ENCODE data around the gene DUS1L. TPM values are rescaled to one million over a fixed set of nuclear protein-coding genes. Genes with fewer than 3 reads are reported as not detected.

DUS1L gene
- total and polyA plus RNA-seq, 7 donors, result 72.6 to 170 (median 117) TPM

- intact Hi-C loops (cut with DNase I), result no loop called here
- no peak overlapping the region for H3K27ac ChIP-seq
- H3K9me3 ChIP-seq, result no peaks in the 10 kb centered on the region
- H3K4me1 ChIP-seq, result peaks cover 21% of the 10 kb centered on the region
- no peak overlapping the region for H3K4me3 ChIP-seq
- ATAC-seq (no peak), DNase-seq (peak in 1 of 2 donors; percentile 51)
- no peak for TF ChIP-seq CTCF (IDR thresholded peaks at IDR 0.05)
- H3K36me3 ChIP-seq (ENCODE audit: insufficient read depth in 1 of 2, low read depth in 1 of 2), result peaks cover 0 to 71% of the 10 kb centered on the region in 2 donors
- H3K27me3 ChIP-seq (ENCODE audit: insufficient read depth in 3 of 3, low read length in 2 of 3), result no peaks in the 10 kb centered on the region
- WGBS, 3 donors, result 76 to 84% (median 82%) methylated on average over 22 to 26 of the region's 26 CpGs
These were observed 10.3 kb downstream of the DUS1L start for GRCh38 chr17:82055023-82055964.

- Histone ChIP-seq H3K27ac (no peak overlapping the region), H3K4me3 (no peak overlapping the region), H3K36me3 (ENCODE audit: insufficient read depth in 1 of 2, low read depth in 1 of 2) (peaks cover 0 to 71% of the 10 kb centered on the region in 2 donors), H3K4me1 (peaks cover 26% of the 10 kb centered on the region), H3K27me3 (ENCODE audit: insufficient read depth in 3 of 3, low read length in 2 of 3) (no peaks in the 10 kb centered on the region), H3K9me3 (no peaks in the 10 kb centered on the region)
- peak; percentile 14 to 47 for DNase-seq
- intact Hi-C loops (cut with DNase I), result no loop called here
- no peak for TF ChIP-seq CTCF (IDR thresholded peaks at IDR 0.05)
- ATAC-seq, result no peak
- WGBS, 3 donors, result 89 to 91% (median 90%) methylated on average over 34 to 38 of the region's 38 CpGs
These were observed 11.1 kb downstream of the DUS1L start for GRCh38 chr17:82054351-82055022.

GRCh38 chr17:82053556-82054263 is 11.9 kb downstream of the DUS1L start:
- Histone ChIP-seq H3K27me3 (ENCODE audit: insufficient read depth in 3 of 3, low read length in 2 of 3) (no peaks in the 10 kb centered on the region), H3K4me1 (peaks cover 26% of the 10 kb centered on the region), H3K36me3 (ENCODE audit: insufficient read depth in 1 of 2, low read depth in 1 of 2) (peaks cover 0 to 65% of the 10 kb centered on the region in 2 donors), H3K4me3 (no peak overlapping the region), H3K27ac (no peak overlapping the region), H3K9me3 (no peaks in the 10 kb centered on the region)
- 92 to 95% (median 93%) methylated on average over 25 to 28 of the region's 28 CpGs for WGBS, 3 donors
- intact Hi-C loops (cut with DNase I), result loop anchor here in 1 of 2 donors (1.0 kb wide), 1 partner anchor 12 kb away; the partner anchor contains the start of gene DUS1L
- TF ChIP-seq CTCF (IDR thresholded peaks at IDR 0.05), result no peak
- DNase-seq (peak; percentile 10 to 53), ATAC-seq (no peak)

- intact Hi-C loops (cut with DNase I), result loop anchor here in 1 of 2 donors (1.0 kb wide), 1 partner anchor 12 kb away; the partner anchor contains the start of gene DUS1L
- H3K27ac ChIP-seq, result no peak overlapping the region
- H3K9me3 ChIP-seq, result no peaks in the 10 kb centered on the region
- H3K36me3 ChIP-seq (ENCODE audit: insufficient read depth in 1 of 2, low read depth in 1 of 2), result peaks cover 0 to 64% of the 10 kb centered on the region in 2 donors
- H3K4me1 ChIP-seq, result peaks cover 26% of the 10 kb centered on the region
- no peaks in the 10 kb centered on the region for H3K27me3 ChIP-seq (ENCODE audit: insufficient read depth in 3 of 3, low read length in 2 of 3)
- TF ChIP-seq CTCF (IDR thresholded peaks at IDR 0.05), result no peak
- DNase-seq (no peak), ATAC-seq (no peak)
- peak overlapping the region; percentile 84 for H3K4me3 ChIP-seq
- 79 to 89% (median 85%) methylated on average over 18 to 19 of the region's 19 CpGs for WGBS, 3 donors
These were observed 12.5 kb downstream of the DUS1L start for GRCh38 chr17:82053130-82053529.

All from psoas muscle (tissue), 8 donors.